WTC11 (cell line): ENCODE data around the gene ACTRT2. TPM values are rescaled to one million over a fixed set of nuclear protein-coding genes. Genes with fewer than 3 reads are reported as not detected.

Experiments
- ATAC-seq: fragments of 200-7000 bp; cut with Tn5 transposase; 2 replicates; pipeline ENCODE4 v1.10.0; 2021; ENCODE audit warnings: mild to moderate bottlenecking, moderate library complexity
- CTCF ChIA-PET: fragments of 300-600 bp; sonication (Branson Sonifier 250); formaldehyde crosslinking; loops from one replicate; lab custom pipeline; 2021; ENCODE audit warnings: antibody characterized with exemption; lab: Charles Lee
- POLR2A ChIA-PET: fragments of 350-600 bp; sonication (Branson Sonifier 250); formaldehyde crosslinking; loops from one replicate; lab custom pipeline; 2021; ENCODE audit warnings: antibody characterized with exemption; lab: Charles Lee
- DNase-seq: peaks from one replicate; pipeline ENCODE4 v3.0.0; 2021; ENCODE audit warnings: low spot score
- H3K27ac Mint-ChIP-seq: 2 replicates; pipeline ENCODE4 v1.8.0; 2021; ENCODE audit warnings: mixed read lengths
- H3K27me3 Mint-ChIP-seq: 2 replicates; pipeline ENCODE4 v1.8.0; 2021; ENCODE audit warnings: low read depth, mild to moderate bottlenecking, moderate library complexity, mixed read lengths
- H3K36me3 Mint-ChIP-seq: 2 replicates; pipeline ENCODE4 v1.8.0; 2021; ENCODE audit warnings: mixed read lengths
- H3K4me1 Mint-ChIP-seq: 2 replicates; pipeline ENCODE4 v1.8.0; 2022; ENCODE audit warnings: mixed read lengths
- H3K4me3 Mint-ChIP-seq: 2 replicates; pipeline ENCODE4 v1.8.0; 2021; ENCODE audit warnings: mild to moderate bottlenecking, moderate library complexity, mixed read lengths
- H3K9me3 Mint-ChIP-seq: 2 replicates; pipeline ENCODE4 v1.8.0; 2021; ENCODE audit warnings: mixed read lengths
- ATF1 ChIP-seq: sonication (generic); formaldehyde crosslinking; IDR thresholded peaks from 2 replicates; pipeline ENCODE4 v1.8.1; 2023; ENCODE audit warnings: mild to moderate bottlenecking, moderate library complexity, missing genetic modification reagents
- JUN ChIP-seq: sonication (generic); formaldehyde crosslinking; IDR thresholded peaks from 2 replicates; pipeline ENCODE4 v1.8.0; 2023; ENCODE audit warnings: mild to moderate bottlenecking, missing genetic modification reagents
- ZNF121 ChIP-seq: sonication (generic); formaldehyde crosslinking; IDR thresholded peaks from 2 replicates; pipeline ENCODE4 v1.8.0; 2023; ENCODE audit warnings: missing genetic modification reagents
- total RNA-seq: library from RNA; stranded (reverse); gene quantifications from 3 replicates; pipeline ENCODE4 v1.2.3, GENCODE V29; 2021
- TF ChIP-seq, protein P1 (sequence below): sonication (generic); formaldehyde crosslinking; IDR thresholded peaks from 2 replicates; pipeline ENCODE4 v1.8.0; 2022; ENCODE audit warnings: mild to moderate bottlenecking, missing genetic modification reagents
- TF ChIP-seq, protein P2 (sequence below): fragments of 250-450 bp; sonication (Bioruptor Pico); IDR thresholded peaks from 2 replicates; pipeline ENCODE4 v1.9.0; 2021; ENCODE audit warnings: mild to moderate bottlenecking, borderline replicate concordance
- TF ChIP-seq, protein P3 (sequence below): sonication (generic); formaldehyde crosslinking; conservative IDR thresholded peaks from 2 replicates; pipeline ENCODE4 v1.8.1; 2023; ENCODE audit warnings: mild to moderate bottlenecking, low read depth, missing genetic modification reagents, moderate library complexity
- TF ChIP-seq, protein P4 (sequence below): sonication (generic); formaldehyde crosslinking; IDR thresholded peaks from 2 replicates; pipeline ENCODE4 v1.8.1; 2022; ENCODE audit warnings: mild to moderate bottlenecking, missing genetic modification reagents, moderate library complexity, borderline replicate concordance
- TF ChIP-seq, protein P5 (sequence below): sonication (generic); formaldehyde crosslinking; IDR thresholded peaks from 2 replicates; pipeline ENCODE4 v1.8.1; 2023; ENCODE audit warnings: mild to moderate bottlenecking, missing genetic modification reagents, moderate library complexity
- TF ChIP-seq, protein P6 (sequence below): sonication (generic); formaldehyde crosslinking; IDR thresholded peaks from 2 replicates; pipeline ENCODE4 v1.8.1; 2022; ENCODE audit warnings: mild to moderate bottlenecking, moderate library complexity, missing genetic modification reagents

Gene ACTRT2
- total RNA-seq, 1 experiment from 2014 or later, result not detected

DNA sequence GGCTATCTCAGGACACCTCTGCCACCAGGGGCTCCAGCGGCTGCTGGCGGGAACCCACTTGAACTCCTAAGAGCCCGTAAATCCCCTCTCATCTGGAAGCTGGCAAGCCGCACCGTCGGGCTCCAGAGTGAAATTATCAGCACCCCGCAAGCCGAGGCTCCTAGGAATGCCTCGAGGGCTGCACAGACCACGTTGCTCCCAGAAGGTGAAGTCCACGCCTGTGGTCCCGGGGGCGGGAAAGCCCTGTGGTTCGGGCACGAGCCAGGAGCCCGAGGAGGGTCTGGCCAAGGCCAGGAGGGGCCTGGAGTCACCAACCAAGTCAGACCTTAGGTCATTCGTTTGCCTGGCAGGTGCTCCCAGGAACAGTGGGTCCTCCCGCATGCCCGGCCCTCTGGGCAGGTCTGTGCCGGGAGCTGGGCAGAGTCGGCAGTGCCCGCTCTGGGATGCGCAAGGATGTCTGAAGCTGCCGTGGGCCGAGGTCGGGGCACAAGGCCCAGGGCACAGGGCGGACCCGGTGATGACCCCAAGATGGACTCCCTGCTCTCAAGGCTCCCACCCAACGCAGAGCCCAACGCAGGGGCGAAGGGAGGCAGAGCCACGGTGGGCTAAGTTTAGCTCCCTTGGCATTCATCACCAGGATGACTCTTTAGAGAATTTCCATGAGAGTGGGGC lies 8.9 kb downstream of the ACTRT2 start (continued):
- TF ChIP-seq ZNF121 (CRISPR knock-in tag), result no peak

DNA sequence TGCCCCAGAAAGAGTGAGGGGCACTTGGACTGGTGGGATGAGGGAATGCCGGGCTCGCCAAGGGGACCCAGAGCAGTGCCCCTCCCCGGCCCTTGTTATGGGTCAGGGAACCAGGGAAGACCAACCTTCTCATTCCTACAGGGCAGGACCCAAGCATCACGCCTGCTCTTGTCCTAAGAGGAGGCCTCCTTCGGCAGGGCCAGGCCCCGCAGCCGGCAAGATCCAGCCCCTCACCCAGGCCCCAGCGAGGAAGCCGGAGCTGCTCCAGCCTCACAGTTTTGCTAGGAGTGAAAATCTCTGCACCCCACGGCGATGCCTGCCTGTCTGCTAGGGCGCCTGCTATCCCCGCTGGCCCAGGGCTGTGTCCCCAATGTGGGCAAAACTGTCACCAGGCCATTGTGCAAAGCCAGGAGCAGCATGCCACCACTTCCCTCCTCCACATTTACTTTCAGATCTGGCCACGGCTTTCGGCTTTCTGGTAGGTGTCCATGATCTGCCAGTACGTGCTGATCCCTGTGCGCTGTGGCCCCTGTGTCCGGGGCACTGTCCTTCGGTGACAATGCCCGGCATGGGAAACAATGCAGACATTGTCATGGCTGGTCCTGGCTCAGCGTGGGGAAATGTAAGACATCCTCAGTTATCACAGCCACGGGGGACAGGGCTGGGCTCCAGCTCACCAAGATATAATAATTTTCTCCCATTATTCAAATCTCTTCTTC lies 9.6 kb downstream of the ACTRT2 start:
- Mint-ChIP-seq H3K27ac (no peak overlapping the region), H3K36me3 (no peaks in the 10 kb centered on the region), H3K4me3 (no peak overlapping the region), H3K27me3 (no peaks in the 10 kb centered on the region), H3K9me3 (no peaks in the 10 kb centered on the region), H3K4me1 (no peaks in the 10 kb centered on the region)
- POLR2A ChIA-PET, result no interaction called here
- no peak for ATAC-seq
- DNase-seq, result no peak
- CTCF ChIA-PET, result no interaction called here
- TF ChIP-seq, protein P1, sequence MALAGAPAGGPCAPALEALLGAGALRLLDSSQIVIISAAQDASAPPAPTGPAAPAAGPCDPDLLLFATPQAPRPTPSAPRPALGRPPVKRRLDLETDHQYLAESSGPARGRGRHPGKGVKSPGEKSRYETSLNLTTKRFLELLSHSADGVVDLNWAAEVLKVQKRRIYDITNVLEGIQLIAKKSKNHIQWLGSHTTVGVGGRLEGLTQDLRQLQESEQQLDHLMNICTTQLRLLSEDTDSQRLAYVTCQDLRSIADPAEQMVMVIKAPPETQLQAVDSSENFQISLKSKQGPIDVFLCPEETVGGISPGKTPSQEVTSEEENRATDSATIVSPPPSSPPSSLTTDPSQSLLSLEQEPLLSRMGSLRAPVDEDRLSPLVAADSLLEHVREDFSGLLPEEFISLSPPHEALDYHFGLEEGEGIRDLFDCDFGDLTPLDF (CRISPR knock-in tag), result no peak
- TF ChIP-seq ATF1 (CRISPR knock-in tag) (no peak), JUN (no peak), ZNF121 (CRISPR knock-in tag) (no peak)
- TF ChIP-seq, protein P2, sequence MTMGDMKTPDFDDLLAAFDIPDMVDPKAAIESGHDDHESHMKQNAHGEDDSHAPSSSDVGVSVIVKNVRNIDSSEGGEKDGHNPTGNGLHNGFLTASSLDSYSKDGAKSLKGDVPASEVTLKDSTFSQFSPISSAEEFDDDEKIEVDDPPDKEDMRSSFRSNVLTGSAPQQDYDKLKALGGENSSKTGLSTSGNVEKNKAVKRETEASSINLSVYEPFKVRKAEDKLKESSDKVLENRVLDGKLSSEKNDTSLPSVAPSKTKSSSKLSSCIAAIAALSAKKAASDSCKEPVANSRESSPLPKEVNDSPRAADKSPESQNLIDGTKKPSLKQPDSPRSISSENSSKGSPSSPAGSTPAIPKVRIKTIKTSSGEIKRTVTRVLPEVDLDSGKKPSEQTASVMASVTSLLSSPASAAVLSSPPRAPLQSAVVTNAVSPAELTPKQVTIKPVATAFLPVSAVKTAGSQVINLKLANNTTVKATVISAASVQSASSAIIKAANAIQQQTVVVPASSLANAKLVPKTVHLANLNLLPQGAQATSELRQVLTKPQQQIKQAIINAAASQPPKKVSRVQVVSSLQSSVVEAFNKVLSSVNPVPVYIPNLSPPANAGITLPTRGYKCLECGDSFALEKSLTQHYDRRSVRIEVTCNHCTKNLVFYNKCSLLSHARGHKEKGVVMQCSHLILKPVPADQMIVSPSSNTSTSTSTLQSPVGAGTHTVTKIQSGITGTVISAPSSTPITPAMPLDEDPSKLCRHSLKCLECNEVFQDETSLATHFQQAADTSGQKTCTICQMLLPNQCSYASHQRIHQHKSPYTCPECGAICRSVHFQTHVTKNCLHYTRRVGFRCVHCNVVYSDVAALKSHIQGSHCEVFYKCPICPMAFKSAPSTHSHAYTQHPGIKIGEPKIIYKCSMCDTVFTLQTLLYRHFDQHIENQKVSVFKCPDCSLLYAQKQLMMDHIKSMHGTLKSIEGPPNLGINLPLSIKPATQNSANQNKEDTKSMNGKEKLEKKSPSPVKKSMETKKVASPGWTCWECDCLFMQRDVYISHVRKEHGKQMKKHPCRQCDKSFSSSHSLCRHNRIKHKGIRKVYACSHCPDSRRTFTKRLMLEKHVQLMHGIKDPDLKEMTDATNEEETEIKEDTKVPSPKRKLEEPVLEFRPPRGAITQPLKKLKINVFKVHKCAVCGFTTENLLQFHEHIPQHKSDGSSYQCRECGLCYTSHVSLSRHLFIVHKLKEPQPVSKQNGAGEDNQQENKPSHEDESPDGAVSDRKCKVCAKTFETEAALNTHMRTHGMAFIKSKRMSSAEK (CRISPR knock-in tag), result no peak
- TF ChIP-seq, protein P3, sequence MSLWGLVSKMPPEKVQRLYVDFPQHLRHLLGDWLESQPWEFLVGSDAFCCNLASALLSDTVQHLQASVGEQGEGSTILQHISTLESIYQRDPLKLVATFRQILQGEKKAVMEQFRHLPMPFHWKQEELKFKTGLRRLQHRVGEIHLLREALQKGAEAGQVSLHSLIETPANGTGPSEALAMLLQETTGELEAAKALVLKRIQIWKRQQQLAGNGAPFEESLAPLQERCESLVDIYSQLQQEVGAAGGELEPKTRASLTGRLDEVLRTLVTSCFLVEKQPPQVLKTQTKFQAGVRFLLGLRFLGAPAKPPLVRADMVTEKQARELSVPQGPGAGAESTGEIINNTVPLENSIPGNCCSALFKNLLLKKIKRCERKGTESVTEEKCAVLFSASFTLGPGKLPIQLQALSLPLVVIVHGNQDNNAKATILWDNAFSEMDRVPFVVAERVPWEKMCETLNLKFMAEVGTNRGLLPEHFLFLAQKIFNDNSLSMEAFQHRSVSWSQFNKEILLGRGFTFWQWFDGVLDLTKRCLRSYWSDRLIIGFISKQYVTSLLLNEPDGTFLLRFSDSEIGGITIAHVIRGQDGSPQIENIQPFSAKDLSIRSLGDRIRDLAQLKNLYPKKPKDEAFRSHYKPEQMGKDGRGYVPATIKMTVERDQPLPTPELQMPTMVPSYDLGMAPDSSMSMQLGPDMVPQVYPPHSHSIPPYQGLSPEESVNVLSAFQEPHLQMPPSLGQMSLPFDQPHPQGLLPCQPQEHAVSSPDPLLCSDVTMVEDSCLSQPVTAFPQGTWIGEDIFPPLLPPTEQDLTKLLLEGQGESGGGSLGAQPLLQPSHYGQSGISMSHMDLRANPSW (CRISPR knock-in tag), result no peak
- TF ChIP-seq, protein P4, sequence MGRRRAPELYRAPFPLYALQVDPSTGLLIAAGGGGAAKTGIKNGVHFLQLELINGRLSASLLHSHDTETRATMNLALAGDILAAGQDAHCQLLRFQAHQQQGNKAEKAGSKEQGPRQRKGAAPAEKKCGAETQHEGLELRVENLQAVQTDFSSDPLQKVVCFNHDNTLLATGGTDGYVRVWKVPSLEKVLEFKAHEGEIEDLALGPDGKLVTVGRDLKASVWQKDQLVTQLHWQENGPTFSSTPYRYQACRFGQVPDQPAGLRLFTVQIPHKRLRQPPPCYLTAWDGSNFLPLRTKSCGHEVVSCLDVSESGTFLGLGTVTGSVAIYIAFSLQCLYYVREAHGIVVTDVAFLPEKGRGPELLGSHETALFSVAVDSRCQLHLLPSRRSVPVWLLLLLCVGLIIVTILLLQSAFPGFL (CRISPR knock-in tag), result no peak
- TF ChIP-seq, protein P5, sequence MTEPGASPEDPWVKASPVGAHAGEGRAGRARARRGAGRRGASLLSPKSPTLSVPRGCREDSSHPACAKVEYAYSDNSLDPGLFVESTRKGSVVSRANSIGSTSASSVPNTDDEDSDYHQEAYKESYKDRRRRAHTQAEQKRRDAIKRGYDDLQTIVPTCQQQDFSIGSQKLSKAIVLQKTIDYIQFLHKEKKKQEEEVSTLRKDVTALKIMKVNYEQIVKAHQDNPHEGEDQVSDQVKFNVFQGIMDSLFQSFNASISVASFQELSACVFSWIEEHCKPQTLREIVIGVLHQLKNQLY (CRISPR knock-in tag), result no peak
- TF ChIP-seq, protein P6, sequence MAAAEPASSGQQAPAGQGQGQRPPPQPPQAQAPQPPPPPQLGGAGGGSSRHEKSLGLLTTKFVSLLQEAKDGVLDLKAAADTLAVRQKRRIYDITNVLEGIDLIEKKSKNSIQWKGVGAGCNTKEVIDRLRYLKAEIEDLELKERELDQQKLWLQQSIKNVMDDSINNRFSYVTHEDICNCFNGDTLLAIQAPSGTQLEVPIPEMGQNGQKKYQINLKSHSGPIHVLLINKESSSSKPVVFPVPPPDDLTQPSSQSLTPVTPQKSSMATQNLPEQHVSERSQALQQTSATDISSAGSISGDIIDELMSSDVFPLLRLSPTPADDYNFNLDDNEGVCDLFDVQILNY (CRISPR knock-in tag), result no peak
